ENCODE measurements around the gene MGAT2. TPM values are rescaled to one million over a fixed set of nuclear protein-coding genes. Genes with fewer than 3 reads are reported as not detected.
"Not testable (repeated sequence)": the region's sequence is repeated elsewhere in the genome, so short reads cannot be mapped to it uniquely, and the experiment has no call there.

Gene MGAT2
- total and polyA plus RNA-seq, 11 donors = 6.8 to 28.8 (median 16.4) TPM

GRCh38 chr14:49584058-49584457 lies 36.5 kb upstream of the MGAT2 start:
- Histone ChIP-seq H3K4me1 (peaks cover 0 to 39% (median 19%) of the 10 kb centered on the region in 12 donors), H3K36me3 (peaks cover 0 to 32% (median 26%) of the 10 kb centered on the region in 9 donors), H3K27ac (no peak overlapping the region), H3K4me3 (peak overlapping the region in 5 of 12 donors; percentile 85 to 100 (median 95)), H3K27me3 (no peaks in the 10 kb centered on the region), H3K9me3 (no peaks in the 10 kb centered on the region)
- ATAC-seq = no peak
- TF ChIP-seq, protein P1, sequence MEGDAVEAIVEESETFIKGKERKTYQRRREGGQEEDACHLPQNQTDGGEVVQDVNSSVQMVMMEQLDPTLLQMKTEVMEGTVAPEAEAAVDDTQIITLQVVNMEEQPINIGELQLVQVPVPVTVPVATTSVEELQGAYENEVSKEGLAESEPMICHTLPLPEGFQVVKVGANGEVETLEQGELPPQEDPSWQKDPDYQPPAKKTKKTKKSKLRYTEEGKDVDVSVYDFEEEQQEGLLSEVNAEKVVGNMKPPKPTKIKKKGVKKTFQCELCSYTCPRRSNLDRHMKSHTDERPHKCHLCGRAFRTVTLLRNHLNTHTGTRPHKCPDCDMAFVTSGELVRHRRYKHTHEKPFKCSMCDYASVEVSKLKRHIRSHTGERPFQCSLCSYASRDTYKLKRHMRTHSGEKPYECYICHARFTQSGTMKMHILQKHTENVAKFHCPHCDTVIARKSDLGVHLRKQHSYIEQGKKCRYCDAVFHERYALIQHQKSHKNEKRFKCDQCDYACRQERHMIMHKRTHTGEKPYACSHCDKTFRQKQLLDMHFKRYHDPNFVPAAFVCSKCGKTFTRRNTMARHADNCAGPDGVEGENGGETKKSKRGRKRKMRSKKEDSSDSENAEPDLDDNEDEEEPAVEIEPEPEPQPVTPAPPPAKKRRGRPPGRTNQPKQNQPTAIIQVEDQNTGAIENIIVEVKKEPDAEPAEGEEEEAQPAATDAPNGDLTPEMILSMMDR (IDR thresholded peaks at IDR 0.05) = no peak
- no peak for TF ChIP-seq POLR2A (IDR thresholded peaks at IDR 0.05)
- WGBS, 4 donors = 87 to 92% (median 90%) methylated on average over 11 of the region's 11 CpGs
- intact Hi-C loops (cut with DNase I) = no loop called here
- no peak for DNase-seq

DNA sequence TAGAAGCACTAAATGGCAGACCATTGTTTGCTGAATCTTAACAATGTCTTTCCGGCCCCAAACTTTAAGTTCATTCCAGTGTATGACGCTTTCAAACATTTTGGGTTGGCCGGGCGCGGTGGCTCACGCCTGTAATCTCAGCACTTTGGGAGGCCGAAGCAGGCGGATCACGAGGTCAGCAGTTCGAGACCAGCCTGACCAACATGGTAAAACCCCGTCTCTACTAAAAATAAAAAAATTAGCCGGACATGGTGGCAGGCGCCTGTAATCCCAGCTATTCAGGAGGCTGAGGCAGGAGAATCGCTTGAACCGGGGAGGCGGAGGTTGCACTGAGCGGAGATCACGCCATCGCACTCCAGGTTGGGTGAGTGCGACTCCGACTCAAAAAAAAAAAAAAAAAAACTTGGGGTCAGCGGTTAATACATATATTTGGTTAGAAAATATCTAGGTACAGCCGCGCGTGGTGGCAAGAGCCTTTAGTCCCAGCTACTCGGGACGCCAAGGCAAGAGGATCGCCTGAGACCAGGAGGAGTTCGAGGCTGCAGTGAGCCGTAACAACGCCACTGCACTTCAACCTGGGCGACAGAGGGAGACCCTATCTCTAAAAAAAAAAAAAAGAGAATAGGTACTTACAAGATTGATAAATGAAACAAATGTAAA lies 35.5 kb upstream of the MGAT2 start:
- not testable (repeated sequence) for DNase-seq, ATAC-seq, H3K9me3 ChIP-seq, H3K27me3 ChIP-seq
- intact Hi-C loops (cut with DNase I) = loop anchor here in 3 of 10 donors (5.0 kb wide), 1 partner anchor 37 kb away; the partner anchor contains the start of genes MGAT2 (in 3 of the 3) and RPL36AL (in 3 of the 3)
- H3K36me3 ChIP-seq = peaks cover 0 to 32% (median 26%) of the 10 kb centered on the region in 9 donors
- peaks cover 0 to 39% (median 19%) of the 10 kb centered on the region in 12 donors for H3K4me1 ChIP-seq
- peak overlapping the region in 11 of 12 donors; percentile 80 to 98 (median 93) for H3K27ac ChIP-seq
- H3K4me3 ChIP-seq = peak overlapping the region; percentile 72 to 100 (median 90)
- 21 to 29% (median 25%) methylated on average over 32 of the region's 32 CpGs for WGBS, 4 donors

GRCh38 chr14:49585803-49586672 lies 34.6 kb upstream of the MGAT2 start, which contains the start of gene RPS29:
TSS of gene RPS29 (minus strand) at chr14:49586380. CDS start at chr14:49586346, 34 bp downstream.
- 0 to 1% (median 0%) methylated on average over 39 to 54 of the region's 55 CpGs for WGBS, 4 donors
- intact Hi-C loops (cut with DNase I) = loop anchor here in 3 of 10 donors (5.0 kb wide), 1 partner anchor 36 kb away; the partner anchor contains the start of genes MGAT2 (in 3 of the 3) and RPL36AL (in 3 of the 3)

More at GRCh38 chr14:49585803-49586672, 34.6 kb upstream of the MGAT2 start, which contains the start of gene RPS29:
- peak within 1 kb of the TSS; percentile 72 to 100 (median 90) for H3K4me3 ChIP-seq
- ATAC-seq (peak; percentile 97 to 98 (median 98)), DNase-seq (peak; percentile 96 to 98 (median 97))
- TF ChIP-seq, protein P1 (IDR thresholded peaks at IDR 0.05) = no peak
- TF ChIP-seq POLR2A (IDR thresholded peaks at IDR 0.05) = peak in 1 of 2 donors; percentile 78
- peaks cover 0 to 32% (median 26%) of the 10 kb centered on the region in 9 donors for H3K36me3 ChIP-seq
- H3K9me3 ChIP-seq = no peaks in the 10 kb centered on the region
- H3K27ac ChIP-seq = peak within 1 kb of the TSS; percentile 77 to 98 (median 93)
- H3K4me1 ChIP-seq = peaks cover 0 to 39% (median 19%) of the 10 kb centered on the region in 12 donors
- no peaks in the 10 kb centered on the region for H3K27me3 ChIP-seq
